ENCODE results near the gene SHANK1. TPM values are rescaled to one million over a fixed set of nuclear protein-coding genes. Genes with fewer than 3 reads are reported as not detected.

Gene SHANK1
- total RNA-seq, 1 donor from 2014 or later: 0.22 TPM

DNA sequence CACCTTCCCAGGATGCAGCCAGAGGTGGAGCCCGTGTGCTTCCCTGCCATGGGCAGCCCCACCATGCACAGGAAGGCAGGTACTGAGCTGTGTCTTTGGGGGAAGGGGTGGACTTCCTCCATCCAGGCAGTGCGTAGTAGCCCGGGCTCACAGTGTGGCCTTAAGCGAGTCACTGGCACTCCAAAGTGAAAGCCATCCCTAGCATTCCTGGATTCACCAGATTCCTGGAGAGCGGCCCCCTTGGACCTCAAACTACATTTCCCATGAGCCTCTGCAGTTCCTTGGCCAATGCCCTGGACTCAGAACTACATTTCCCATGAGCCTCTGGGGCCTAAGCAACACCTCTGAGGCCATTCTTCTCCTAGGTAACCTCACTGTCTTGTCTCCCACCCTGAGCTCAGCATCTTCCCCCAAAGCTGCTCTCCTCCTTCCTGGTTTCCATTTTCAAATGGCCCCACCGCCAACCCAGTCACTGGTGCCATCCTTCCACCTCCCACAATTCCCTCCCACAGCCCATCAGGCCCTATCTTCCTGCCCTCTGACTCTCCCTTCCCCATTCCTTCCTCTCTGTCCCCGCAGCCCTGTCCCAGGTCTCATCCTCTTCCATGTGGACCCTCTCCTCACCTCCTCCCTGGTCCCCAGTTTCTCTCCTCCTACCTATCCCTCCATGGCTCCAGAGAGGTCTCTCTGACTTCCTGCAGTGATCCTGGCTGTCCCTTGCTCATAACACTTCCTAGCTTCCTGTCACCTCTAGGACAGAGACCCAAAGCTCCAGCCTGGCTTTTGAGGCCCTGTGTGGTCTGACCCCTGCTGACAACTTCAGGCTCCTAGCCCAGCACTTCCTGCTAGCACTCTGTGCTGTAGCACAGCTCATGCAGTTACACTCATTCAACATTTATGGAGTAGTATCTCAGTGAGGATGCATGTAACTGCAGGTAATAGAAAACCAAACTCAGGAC is 69.9 kb downstream of the SHANK1 start, which contains the start of gene C19orf81:
Gene C19orf81, plus strand, starts transcription at position 13 of the 959 bp plus-strand sequence. Its CDS starts 0 bp downstream, at position 13.
- intact Hi-C loops (cut with DNase I): no loop called here
- DNase-seq (ENCODE audit: missing footprints): no peak
- ATAC-seq: no peak

DNA sequence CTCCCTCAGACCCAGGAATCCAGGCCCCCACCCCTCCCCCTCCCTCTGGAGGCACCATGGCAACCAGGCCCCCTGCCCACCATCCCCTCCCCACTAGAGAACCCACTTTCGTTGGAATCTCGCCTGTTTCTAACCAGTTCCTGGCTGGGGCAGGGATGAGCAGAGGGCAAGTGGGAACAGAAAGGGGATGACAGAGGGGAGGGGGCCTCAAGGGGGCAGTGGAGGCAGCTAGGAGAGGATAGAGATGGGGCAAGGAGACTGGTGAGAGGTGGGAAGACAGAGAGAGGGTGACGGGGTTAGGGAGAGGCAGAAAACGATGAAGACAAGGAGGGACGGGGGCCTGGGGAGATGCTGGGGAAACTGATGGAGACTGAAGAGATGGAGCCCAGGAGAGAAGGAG is 70.9 kb downstream of the SHANK1 start:
- DNase-seq (ENCODE audit: missing footprints) (no peak), ATAC-seq (no peak)
- intact Hi-C loops (cut with DNase I): no loop called here

DNA sequence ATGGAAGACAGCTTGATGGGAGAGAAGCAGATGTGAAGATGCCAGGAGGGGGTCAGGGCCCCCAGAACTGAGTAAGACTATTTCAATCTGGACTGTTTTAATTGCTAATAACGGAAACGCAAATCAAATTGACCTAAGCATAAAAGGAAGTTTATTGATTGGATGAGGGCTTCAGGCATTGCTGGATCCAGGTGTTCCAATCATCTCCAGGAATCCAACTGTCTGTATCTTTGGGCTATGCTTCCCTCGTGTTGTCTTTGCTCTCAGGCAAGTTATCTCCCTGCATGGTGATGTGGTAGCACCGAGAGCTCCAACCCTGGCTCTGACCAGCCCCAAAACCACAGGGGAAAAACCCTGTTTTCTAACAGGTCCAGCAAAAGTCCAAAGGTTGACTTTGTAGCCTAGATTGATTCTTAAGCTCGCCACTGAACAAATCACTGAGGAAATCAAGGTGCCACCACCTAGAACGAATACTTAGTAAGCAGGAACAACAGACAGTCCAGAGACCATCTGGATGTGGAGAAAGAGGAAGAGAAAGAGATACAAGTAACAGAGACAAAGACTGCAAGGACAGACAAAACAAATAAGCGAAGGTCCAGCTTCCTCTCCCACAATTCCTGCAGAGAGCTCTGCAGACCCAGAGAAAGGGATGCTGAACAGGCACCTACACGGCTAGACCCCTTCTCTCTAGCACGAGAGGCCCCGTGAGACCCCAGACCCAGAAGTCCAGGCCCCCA is 71.6 kb downstream of the SHANK1 start:
- intact Hi-C loops (cut with DNase I): no loop called here
- ATAC-seq (no peak), DNase-seq (ENCODE audit: missing footprints) (no peak)

DNA sequence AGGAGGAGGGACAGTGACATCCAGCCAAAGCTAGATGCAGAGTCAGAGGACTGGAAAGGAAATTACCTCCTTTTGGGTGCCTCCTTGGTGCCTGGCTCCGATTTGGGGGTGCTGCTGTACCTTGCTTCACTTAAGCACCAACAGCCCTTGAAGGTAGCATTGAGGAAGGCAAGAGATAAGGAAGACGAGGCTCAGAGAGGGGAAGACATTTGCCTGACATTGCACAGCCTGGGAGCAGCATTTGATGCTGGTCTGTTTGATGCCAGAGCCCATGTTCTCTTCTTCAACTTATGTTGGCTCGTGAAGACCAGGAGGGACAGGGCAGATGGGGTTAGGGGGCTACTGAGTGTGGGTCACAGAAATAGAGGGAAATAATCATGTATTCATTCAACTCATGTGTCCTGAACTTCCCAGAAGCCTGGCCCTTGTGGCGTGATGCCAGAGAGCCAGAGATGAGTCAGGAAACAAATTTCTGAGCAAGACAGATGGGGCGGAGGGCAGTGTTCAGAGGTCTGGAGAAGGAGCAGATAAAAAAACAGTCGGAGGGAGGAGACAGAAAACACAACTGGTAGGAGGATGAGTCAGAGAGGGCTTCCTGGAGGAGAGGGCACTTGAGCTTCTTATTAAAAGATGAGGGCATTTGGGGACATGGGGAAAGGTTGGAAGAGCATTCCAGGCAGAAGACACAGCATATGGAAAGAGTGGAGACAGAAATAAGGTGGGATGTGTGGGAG is 73.4 kb downstream of the SHANK1 start:
- ATAC-seq: no peak
- DNase-seq (ENCODE audit: missing footprints): no peak
- intact Hi-C loops (cut with DNase I): no loop called here

DNA sequence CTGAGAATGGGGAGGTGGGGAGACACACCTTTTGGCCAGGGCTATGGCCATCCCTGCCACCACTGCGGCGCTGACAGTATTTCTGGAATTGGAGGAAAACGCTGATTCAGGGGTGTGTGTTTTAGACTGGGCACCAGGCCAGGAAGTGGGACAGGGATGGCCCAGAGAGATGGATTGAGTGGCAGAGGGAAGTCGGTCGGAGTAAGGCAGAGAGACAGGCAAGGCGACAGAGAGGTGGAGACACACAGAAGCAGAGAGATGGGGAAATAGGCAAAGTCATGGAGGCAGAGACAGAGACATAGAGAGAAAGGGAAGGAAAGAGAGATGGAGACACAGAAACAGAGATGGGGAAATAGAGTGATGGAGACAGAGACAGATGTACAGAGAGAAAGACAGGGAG is 74.5 kb downstream of the SHANK1 start:
- no peak for ATAC-seq
- intact Hi-C loops (cut with DNase I): no loop called here
- DNase-seq (ENCODE audit: missing footprints): no peak

DNA sequence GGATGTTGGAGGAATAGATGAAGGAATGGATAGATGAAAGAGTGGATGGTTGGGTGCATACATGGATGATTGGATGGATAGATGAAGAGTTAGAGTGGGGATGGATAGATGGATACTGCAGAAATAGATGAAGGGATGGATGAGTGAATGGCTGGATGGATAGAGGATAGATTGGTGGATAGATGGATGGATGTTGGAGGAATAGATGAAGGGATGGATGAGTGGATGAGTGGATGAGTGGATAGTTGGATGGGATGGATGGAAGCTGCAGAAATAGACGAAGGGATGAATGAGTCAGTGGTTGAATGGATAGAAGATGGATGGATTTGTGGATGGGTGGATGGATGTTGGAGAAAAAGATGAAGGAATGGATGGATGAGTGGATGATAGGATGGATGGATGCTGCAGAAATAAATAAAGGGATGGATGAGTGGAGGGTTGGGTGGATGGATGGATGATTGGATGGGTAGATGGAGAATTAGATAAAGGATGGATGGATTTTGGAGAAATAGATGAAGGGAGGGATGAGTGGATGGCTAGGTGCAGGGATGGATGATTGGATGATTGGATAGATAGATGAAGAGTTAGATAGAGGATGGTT is 75.2 kb downstream of the SHANK1 start:
- intact Hi-C loops (cut with DNase I): no loop called here
- ATAC-seq: no peak
- DNase-seq (ENCODE audit: missing footprints): no peak

DNA sequence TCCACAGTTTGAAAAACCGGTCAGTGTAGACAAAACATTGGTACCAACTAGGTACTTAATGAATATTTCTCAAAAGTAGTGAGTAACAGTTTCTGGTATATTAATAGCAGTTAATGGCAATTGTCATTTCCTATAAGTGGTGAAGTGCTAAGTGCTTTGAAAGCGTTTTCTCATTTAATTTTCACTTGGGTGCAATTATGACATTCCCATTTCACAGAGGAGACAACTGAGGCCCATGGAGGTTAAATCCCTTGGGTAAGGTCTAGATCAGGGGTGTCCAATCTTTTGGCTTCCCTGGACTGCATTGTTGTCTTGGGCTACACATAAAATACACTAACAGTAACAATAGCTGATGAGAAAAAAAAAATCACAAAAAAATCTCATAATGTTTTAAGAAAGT is 79.2 kb downstream of the SHANK1 start:
- intact Hi-C loops (cut with DNase I): no loop called here
- no peak for DNase-seq (ENCODE audit: missing footprints)
- ATAC-seq: no peak

DNA sequence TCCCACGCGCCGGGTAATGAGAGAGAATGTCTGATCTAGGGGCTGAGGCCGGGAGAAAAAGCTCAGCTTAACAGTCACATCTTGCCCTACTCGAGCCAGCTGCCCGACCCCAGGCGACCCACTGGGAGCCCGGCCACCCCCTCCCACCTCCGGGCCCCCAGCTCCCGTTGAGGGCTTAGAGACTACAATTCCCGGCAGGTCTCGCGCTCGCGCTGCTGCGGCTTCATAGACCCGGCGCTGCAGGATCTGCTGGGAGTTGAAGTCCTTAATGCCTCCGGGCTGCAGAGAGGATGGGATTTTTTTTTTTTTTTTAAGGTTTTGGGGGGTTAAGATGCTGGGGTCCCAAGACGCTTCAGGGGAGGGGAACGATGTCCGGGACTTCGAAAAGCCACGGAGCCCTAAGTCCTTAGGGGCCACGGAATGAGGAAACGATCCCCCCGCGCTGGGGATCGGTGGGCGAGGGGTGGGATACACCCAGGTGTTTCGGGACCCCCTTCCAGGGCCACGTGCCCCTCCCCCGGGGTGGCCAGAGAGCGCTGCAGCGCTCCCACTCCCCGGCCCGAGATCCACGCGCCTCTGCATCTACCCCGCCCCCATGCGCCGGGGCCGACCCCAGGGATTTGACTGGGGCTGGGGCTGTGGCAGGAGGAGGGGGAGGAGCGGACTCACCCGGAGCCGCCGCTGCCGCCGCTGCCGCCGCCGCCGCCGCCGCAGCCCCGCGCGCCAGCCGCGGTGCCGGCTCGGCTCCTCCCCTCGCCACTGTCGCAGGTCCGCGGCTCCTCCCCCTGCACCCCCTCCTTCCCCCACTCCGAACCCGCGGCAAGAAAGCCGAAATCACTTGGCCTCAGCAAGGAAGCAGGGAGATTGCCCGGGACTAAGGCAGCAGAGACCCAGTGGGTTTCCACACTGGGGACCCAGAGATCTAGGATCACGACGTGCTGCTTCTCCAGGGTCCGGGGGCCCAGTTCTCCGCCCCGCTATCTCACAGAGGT is 80.2 kb downstream of the SHANK1 start, which contains the start of gene SYT3:
Gene SYT3, minus strand, starts transcription at position 761 of the 992 bp plus-strand sequence. CDS start 2,470 bp downstream, outside the sequence.
- no peak for DNase-seq (ENCODE audit: missing footprints)
- peak; percentile 74 for ATAC-seq
- intact Hi-C loops (cut with DNase I): no loop called here

DNA sequence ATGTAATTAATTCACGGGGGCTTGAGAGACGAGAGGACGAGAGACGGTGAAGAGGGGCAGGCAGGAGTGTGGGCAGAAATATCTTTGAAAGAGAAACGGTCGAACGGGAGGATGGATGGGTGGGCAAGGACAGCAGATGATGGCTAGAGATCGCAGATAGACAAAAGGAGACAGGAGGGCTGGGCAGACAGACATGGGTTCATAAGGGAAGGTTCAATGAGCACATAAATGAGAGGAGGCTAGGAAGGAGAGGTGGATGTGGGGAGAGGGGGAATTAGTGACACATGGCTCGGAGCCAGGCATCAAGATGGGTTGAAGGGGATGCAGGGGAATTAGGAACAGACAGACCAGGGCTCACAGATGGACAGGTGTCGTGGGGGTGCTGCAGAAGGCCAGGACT is 81.0 kb downstream of the SHANK1 start:
- ATAC-seq (no peak), DNase-seq (ENCODE audit: missing footprints) (no peak)
- intact Hi-C loops (cut with DNase I): no loop called here

DNA sequence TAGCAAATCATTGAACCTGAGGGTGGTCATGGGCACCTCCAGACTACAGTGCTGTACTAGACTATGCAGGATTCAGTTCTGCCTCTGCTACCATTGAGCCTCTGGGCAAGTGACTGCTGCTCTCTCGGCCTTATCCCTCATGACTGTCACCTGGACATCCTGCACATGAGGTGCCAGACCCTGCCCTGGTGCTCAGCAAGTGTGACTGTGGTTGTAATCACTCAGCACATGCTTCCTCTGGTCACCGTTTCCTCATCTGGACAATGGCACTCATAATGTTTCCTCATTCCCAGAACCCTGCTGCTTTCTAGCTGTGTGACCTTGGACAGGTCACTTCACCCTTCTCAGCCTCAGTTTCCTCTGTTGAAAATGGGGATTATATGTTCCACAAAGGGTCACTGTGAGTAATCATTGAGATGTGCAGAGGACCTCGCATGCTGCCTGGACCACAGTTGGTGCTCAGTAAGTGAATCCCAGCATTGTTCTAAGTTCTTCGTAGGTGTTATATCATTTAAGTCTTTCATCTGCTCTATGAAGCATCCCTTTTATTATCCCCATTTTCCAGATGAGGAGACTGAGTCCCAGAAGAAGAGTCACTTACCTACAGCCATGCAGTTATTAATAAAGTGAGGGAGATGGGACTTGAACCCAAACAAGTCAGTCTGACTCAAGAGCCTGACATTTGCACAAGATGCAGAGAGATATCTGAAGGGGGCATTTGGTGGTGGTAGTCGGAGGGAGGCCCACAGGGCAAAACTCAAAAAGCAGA is 83.1 kb downstream of the SHANK1 start:
- intact Hi-C loops (cut with DNase I): no loop called here
- no peak for DNase-seq (ENCODE audit: missing footprints)
- no peak for ATAC-seq

DNA sequence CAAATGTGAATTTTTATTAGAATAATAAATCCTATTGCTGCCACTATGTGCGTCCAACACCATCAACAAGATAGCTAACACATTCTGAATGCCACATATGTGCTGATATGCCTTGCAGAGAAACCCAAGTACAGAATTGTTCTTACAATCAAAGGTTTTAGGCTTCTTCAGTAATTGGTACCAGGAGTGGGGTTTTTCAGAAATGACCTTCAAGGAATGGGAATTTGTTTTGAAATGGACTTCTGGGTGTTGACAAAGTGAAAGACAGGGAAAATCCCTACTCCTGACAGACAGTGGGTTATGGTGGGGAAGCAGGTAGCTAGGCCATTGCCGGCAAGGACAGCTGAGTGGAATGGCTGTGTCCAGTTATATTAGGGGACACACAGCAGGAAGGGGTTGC is 85.6 kb downstream of the SHANK1 start:
- intact Hi-C loops (cut with DNase I): no loop called here
- ATAC-seq: no peak

DNA sequence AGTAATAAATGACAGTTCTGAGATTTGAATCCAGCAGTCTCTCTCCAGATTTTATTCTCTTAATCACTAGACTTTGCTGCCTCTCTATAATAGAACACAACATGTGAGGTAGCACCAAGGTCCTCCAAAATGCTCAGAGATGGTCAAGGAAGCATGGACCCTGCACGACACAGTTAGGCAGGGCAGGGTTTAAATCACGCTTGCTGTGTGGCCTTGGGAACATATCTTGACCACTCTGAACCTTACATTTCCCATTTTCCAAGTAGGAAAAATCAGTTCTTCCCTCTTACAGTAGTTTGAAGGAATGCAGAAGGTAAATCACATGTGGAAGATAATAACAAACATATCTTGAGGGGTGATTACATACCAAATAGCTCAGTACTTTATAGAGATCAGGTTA is 86.2 kb downstream of the SHANK1 start:
- intact Hi-C loops (cut with DNase I): no loop called here
- DNase-seq (ENCODE audit: missing footprints): no peak
- ATAC-seq: no peak

More for the DNA sequence above, 85.6 kb downstream of the SHANK1 start:
- no peak for DNase-seq (ENCODE audit: missing footprints)

DNA sequence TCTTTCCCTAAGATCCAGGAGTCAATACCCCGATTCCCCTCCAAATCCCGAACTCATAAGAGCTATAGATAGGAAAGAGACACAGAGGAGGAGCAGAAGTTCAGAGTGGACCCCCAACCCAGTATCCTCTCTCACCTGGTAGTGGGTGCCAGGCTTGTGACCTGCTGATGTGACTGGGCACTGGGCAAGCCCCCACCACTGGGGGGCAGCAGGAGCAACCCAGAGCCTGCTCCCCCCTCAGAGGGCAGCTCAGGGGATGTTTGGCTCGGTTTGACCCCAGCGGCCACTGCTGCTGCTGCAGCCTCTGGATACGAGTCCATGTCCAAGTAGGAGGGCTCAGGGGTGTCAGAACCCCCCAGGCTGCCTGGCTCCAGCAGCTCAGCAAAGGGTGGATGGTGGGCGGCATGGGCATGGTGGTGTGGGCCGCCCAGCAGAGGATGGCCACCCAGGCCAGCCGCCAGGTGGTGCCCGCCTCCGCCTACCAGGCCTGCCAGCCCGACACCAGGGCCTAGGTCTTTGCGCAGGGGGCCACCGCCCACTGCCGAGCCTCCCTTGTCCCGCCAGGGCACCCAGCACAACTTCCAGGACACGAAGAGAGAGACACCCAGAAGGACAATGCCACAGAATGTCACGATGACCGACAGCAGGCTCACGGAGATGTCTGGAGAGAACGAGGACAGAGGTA is 87.3 kb downstream of the SHANK1 start:
- intact Hi-C loops (cut with DNase I): no loop called here
- DNase-seq (ENCODE audit: missing footprints): no peak
- ATAC-seq: no peak

DNA sequence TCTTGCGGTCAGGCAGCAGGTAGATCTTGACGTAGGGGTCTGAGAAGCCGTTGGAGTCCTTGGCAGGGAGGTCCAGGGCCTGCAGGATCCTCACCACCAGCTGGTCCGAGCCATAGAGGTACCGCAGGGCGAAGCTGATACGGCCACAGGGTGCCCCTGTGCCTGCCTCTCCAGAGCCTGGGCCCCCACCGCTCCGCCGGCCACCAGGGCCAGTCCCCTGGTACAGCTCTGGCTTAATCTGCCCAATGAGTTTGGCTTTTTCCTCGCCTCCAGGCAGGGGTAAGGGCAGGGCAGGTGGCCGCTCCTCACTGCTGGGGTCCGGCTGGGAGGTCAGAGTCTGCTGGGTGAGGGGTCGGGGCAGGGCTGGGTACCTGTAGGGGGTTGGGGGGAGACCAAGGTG is 89.8 kb downstream of the SHANK1 start:
- ATAC-seq (no peak), DNase-seq (ENCODE audit: missing footprints) (no peak)
- intact Hi-C loops (cut with DNase I): no loop called here

DNA sequence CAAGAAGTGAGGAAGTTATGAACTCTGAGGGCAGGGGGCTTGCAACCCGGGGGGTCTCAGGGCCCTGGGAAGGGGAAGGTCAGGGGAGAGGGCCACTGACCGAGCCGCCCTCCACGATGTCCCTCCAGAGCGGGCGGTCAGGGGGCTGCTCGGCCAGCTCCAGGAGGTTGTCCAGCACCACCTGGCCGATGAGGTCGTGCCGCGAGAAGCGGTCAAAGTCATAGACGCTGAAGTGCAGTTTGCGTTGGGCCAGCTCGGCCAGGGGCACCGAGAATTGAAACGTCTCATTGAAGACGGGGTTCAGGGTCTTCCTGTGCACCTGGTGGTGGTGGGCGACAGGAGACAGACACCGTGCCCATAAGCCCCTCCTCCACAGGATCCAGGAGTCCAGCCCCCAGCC is 90.4 kb downstream of the SHANK1 start:
- no peak for DNase-seq (ENCODE audit: missing footprints)
- intact Hi-C loops (cut with DNase I): no loop called here

DNA sequence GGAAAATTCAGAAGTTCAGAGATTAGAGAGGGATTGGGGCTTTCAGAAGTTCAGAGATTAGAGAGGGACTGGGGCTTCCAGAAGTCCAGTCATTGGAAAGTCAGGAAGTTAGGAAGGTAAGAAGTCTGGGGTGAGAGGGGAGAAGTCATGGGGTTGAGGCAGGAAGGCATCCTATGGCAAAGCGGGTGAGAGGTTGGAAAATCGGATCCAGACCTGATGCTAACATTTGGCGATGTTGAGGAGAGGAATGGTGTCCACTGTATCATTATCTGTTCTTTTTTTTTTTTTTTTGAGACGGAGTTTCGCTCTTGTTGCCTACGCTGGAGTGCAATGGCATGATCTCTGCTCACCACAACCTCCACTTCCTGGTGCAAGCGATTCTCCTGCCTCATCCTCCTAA is 91.1 kb downstream of the SHANK1 start:
- DNase-seq (ENCODE audit: missing footprints): no peak
- intact Hi-C loops (cut with DNase I): no loop called here
- ATAC-seq: no peak

More for the DNA sequence above, 90.4 kb downstream of the SHANK1 start:
- no peak for ATAC-seq
